ENCODE measurements around the gene SDK1. TPM values are rescaled to one million over a fixed set of nuclear protein-coding genes. Genes with fewer than 3 reads are reported as not detected.
A peak's percentile ranks its signal among the peaks of the same experiment; 100 is the strongest.

Gene SDK1
- total and polyA plus RNA-seq, 2 of the 8 experiments (the other 6 are each of a cell fraction or from before 2014, with no cell fraction given) = 3.3 to 7.2 TPM

DNA sequence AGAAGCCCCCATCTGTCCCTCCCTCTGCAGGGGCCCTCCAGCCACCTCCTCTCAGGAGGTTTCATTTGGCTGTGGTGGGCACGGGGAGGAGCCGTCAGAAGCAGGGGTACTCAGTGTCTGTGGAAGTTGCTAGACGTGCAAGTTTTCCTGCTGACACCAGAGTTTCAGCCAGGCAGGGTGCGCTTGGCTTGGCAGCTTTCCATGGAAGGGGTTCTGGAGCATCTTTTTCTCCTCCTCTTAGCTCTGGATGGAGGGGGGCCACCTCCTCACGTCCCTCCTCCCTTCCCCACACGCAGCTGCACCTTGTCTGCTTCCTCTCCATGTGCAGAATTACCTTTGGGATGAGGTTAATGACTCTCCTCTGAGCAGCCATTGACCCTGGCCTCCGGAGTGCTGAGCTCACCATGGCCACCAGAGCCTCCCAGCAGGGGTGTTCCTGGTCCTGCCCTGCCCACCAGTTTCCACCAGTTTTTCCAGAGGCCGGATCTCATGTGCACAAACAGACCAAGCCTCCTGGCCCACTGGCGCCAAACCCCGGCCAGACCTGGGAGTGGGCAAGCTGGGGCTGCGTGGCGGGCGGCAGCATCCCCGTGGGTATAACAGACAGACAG lies 801.3 kb downstream of the SDK1 start:
- ChIA-PET CTCF (ENCODE audit: partially characterized antibody) (interaction anchor here (0.7 to 2.4 kb wide), 24 partner anchors 7 to 351 kb away, joined by 3 to 11 read pairs (median 5); no protein-coding TSS in a partner anchor), POLR2A (ENCODE audit: partially characterized antibody) (interaction anchor here (0.7 to 1.5 kb wide), 2 partner anchors 10 to 34 kb away, joined by 3 read pairs; no protein-coding TSS in a partner anchor)
- 92% methylated on average over 13 of the region's 14 CpGs; no CpG with 5 or more reads in 1 of the 2 experiments for WGBS, 2 experiments (ENCODE audit: extremely low coverage in 1 of 2, insufficient coverage in 1 of 2, insufficient read length in 1 of 2, insufficient replicate concordance in 2 of 2, low coverage in 1 of 2, low lambda C conversion rate in 2 of 2, missing lambda C conversion rate in 1 of 2)
- no peaks in the 10 kb centered on the region for H3K9me3 ChIP-seq (ENCODE audit: insufficient read depth in 2 of 2, low read depth in 1 of 2, low read length in 1 of 2)
- no peaks in the 10 kb centered on the region for H3K36me3 ChIP-seq (ENCODE audit: control insufficient read depth in 2 of 4, insufficient read depth in 4 of 4, low read length in 3 of 4)
- H3K4me2 ChIP-seq (ENCODE audit: insufficient read depth in 1 of 2, low read depth in 2 of 2, low read length in 2 of 2) = no peak overlapping the region
- no peak for FAIRE-seq
- H4K8ac ChIP-seq (ENCODE audit: extremely low read depth, insufficient read depth, low read length) = peak overlapping the region; percentile 63; the same call in 1 of the 2 replicates
- H3K79me2 ChIP-seq (ENCODE audit: control insufficient read depth in 1 of 2, insufficient read depth in 2 of 2, low read length in 2 of 2) = no peaks in the 10 kb centered on the region
- H3K18ac ChIP-seq (ENCODE audit: extremely low read depth, low read length) = no peak overlapping the region
- H3K9ac ChIP-seq (replicated peaks in 1 of 4; ENCODE audit: extremely low read depth in 1 of 4, low read depth in 3 of 4, low read length in 3 of 4) = no peak overlapping the region
- DNase-seq (ENCODE audit: low read depth in 1 of 2, low spot score in 2 of 2) = no peak
- H3K23me2 ChIP-seq (ENCODE audit: low read depth, low read length) = no peaks in the 10 kb centered on the region
- no peak overlapping the region for H4K91ac ChIP-seq (replicated peaks; ENCODE audit: insufficient read length, low read length)
- H3K4ac ChIP-seq (replicated peaks; ENCODE audit: insufficient read length, low read depth, low read length) = no peak overlapping the region
- no peak overlapping the region for H3K27ac ChIP-seq (ENCODE audit: low read depth, low read length)
- H2BK15ac ChIP-seq (ENCODE audit: low read length) = no peak overlapping the region; the same call in 1 of the 2 replicates
- H3K23ac ChIP-seq (ENCODE audit: insufficient read length) = no peak overlapping the region
- H3K14ac ChIP-seq (ENCODE audit: insufficient read length) = no peak overlapping the region
- H2BK120ac ChIP-seq (replicated peaks; ENCODE audit: low read depth, low read length) = no peak overlapping the region
- no peak overlapping the region for H3K4me3 ChIP-seq (ENCODE audit: extremely low read depth in 1 of 4, insufficient read depth in 2 of 4, low read depth in 3 of 4, low read length in 4 of 4)
- no peak overlapping the region for H4K5ac ChIP-seq (ENCODE audit: insufficient read length, low read depth, low read length)
- no peak overlapping the region for H2AFZ ChIP-seq (ENCODE audit: low read length)
- 0 out of 2 replicates have a peak overlapping the region, but pooled peaks have one; percentile 24 for H2AK5ac ChIP-seq (ENCODE audit: low read depth, low read length)
- no peak overlapping the region for H3K56ac ChIP-seq (replicated peaks; ENCODE audit: insufficient read length, low read depth, low read length)
- H3K79me1 ChIP-seq (ENCODE audit: low read depth, low read length) = no peaks in the 10 kb centered on the region
- H2BK20ac ChIP-seq (ENCODE audit: low read length) = 0 out of 2 replicates have a peak overlapping the region, but pooled peaks have one; percentile 18
- no peak overlapping the region for H2BK5ac ChIP-seq (ENCODE audit: low read depth, low read length)
- peaks cover 0 to 4% (median 0%) of the 10 kb centered on the region in 4 experiments; a peak in 1 of 7 replicates for H3K4me1 ChIP-seq (replicated peaks in 1 of 4; ENCODE audit: control insufficient read depth in 3 of 4, insufficient read depth in 4 of 4, low read length in 3 of 4)
- H4K20me1 ChIP-seq (replicated peaks in 1 of 2; ENCODE audit: control insufficient read depth in 1 of 2, insufficient read depth in 2 of 2, low read length in 2 of 2) = no peaks in the 10 kb centered on the region
- no peaks in the 10 kb centered on the region for H3K27me3 ChIP-seq (replicated peaks in 1 of 4; ENCODE audit: control insufficient read depth in 3 of 4, extremely low read depth in 1 of 4, insufficient read depth in 3 of 4, low read length in 3 of 4)
- 0 out of 2 replicates have a peak overlapping the region, but pooled peaks have one; percentile 3 for H2BK12ac ChIP-seq (ENCODE audit: low read depth, low read length)
- TF ChIP-seq ZNF274 (IDR thresholded peaks at IDR 0.05; ENCODE audit: borderline replicate concordance, extremely low read depth, low read length) (no peak), EP300 (IDR thresholded peaks at IDR 0.05; ENCODE audit: borderline replicate concordance in 1 of 2, low read depth in 2 of 2, low read length in 2 of 2) (no peak), HDAC2 (IDR thresholded peaks at IDR 0.05; ENCODE audit: borderline replicate concordance in 1 of 2, low read depth in 2 of 2, low read length in 2 of 2) (no peak), CTCF (IDR thresholded peaks at IDR 0.05; ENCODE audit: control extremely low read depth in 1 of 3, insufficient read depth in 1 of 3, low read depth in 1 of 3, low read length in 3 of 3) (no peak), E2F6 (IDR thresholded peaks at IDR 0.05) (no peak), EZH2 (IDR thresholded peaks at IDR 0.05; ENCODE audit: low read depth, low read length, severe bottlenecking) (no peak), CHD1 (IDR thresholded peaks at IDR 0.05; ENCODE audit: low read depth, low read length) (no peak), CEBPB (IDR thresholded peaks at IDR 0.05; ENCODE audit: low read depth, low read length) (no peak)
